C4-2B (cell line): Measurements from ENCODE around the gene TRAPPC4.
"Not testable (repeated sequence)": the region's sequence is repeated elsewhere in the genome, so short reads cannot be mapped to it uniquely, and the experiment has no call there.

Source experiments
- H3K27ac ChIP-seq: fragments of 450-650 bp; 2 replicates; pipeline ENCODE4 v1.5.1; 2017
- CTCF ChIP-seq: fragments of 450-650 bp; conservative IDR thresholded peaks from 2 replicates; pipeline ENCODE4 v1.5.1; 2017; ENCODE audit warnings: mild to moderate bottlenecking
- ZFX ChIP-seq: fragments of 450-650 bp; IDR thresholded peaks from 2 replicates; pipeline ENCODE4 v1.6.1; 2017

Gene TRAPPC4

GRCh38 chr11:118984825-118985224, 33.7 kb upstream of the TRAPPC4 start:
- no peak for TF ChIP-seq CTCF
- no peak for TF ChIP-seq ZFX
- H3K27ac ChIP-seq, result no peak overlapping the region

- no peak overlapping the region for H3K27ac ChIP-seq
- TF ChIP-seq ZFX (no peak), CTCF (no peak)
Measured at GRCh38 chr11:118988280-118988679, 30.3 kb upstream of the TRAPPC4 start.

GRCh38 chr11:118991486-118992038, 27.0 kb upstream of the TRAPPC4 start:
- not testable (repeated sequence) for H3K27ac ChIP-seq

- H3K27ac ChIP-seq, result peak overlapping the region; percentile 83
- TF ChIP-seq ZFX (no peak), CTCF (no peak)
Measured at GRCh38 chr11:118996926-118997626, 21.5 kb upstream of the TRAPPC4 start.

GRCh38 chr11:118997627-118998387, 20.8 kb upstream of the TRAPPC4 start, which contains the start of gene CENATAC:
Gene CENATAC (plus strand): TSS chr11:118998138. CDS start chr11:118998198, 60 bp downstream.
- TF ChIP-seq ZFX, result peak; percentile 71; the same call in 1 of the 2 replicates
- TF ChIP-seq CTCF, result no peak; the same call in 1 of the 2 replicates
- H3K27ac ChIP-seq, result peak within 1 kb of the TSS; percentile 83

GRCh38 chr11:118998388-118998717, 20.2 kb upstream of the TRAPPC4 start:
- H3K27ac ChIP-seq, result peak overlapping the region; percentile 83
- no peak for TF ChIP-seq CTCF
- TF ChIP-seq ZFX, result 0 out of 2 replicates have a peak, but pooled peaks have one; percentile 56

GRCh38 chr11:118998822-118999221, 19.7 kb upstream of the TRAPPC4 start:
- H3K27ac ChIP-seq, result peak overlapping the region; percentile 83
- TF ChIP-seq ZFX (no peak), CTCF (no peak)
